Panc1 (cell line): ENCODE measurements around the gene DHRS7C. TPM values are rescaled to one million over a fixed set of nuclear protein-coding genes. Genes with fewer than 3 reads are reported as not detected.

ENCODE experiments used
- ATAC-seq: fragments of 200-7000 bp; cut with Tn5 transposase; 2 replicates; pipeline ENCODE4 v1.9.1; 2020; ENCODE audit warnings: mild to moderate bottlenecking, moderate library complexity
- BruUV-seq: library from RNA; stranded (reverse); fragments of 400-500 nt; replicated peaks from 2 replicates; lab custom pipeline; 2021; lab: Mats Ljungman, UMichigan
- CTCF ChIA-PET: fragments of 300-600 bp; sonication (Branson Sonifier 250); formaldehyde crosslinking; loops from one replicate; lab custom pipeline; 2022; ENCODE audit warnings: antibody characterized with exemption; lab: Charles Lee
- POLR2A ChIA-PET: fragments of 300-600 bp; sonication (Branson Sonifier 250); formaldehyde crosslinking; loops from one replicate; lab custom pipeline; 2022; ENCODE audit warnings: antibody characterized with exemption; lab: Charles Lee
- DNase-seq: peaks from one replicate; pipeline ENCODE4 v3.0.0-alpha.2; 2010; ENCODE audit warnings: low read depth, low spot score
- H3K27ac ChIP-seq: 2 replicates; pipeline ENCODE4 v1.5.1; 2011; ENCODE audit warnings: mild to moderate bottlenecking, low read length, inconsistent platforms
- H3K27me3 ChIP-seq: fragments of 200-500 bp; sonication (Bioruptor generic); 2 replicates; pipeline ENCODE4 v1.6.0; 2014; ENCODE audit warnings: low read length, inconsistent platforms; ENCODE audit not compliant: control insufficient read depth, insufficient read depth
- H3K36me3 ChIP-seq: fragments of 200-500 bp; sonication (Bioruptor generic); 2 replicates; pipeline ENCODE4 v1.5.1; 2014; ENCODE audit warnings: inconsistent platforms, mild to moderate bottlenecking, low read length, moderate library complexity; ENCODE audit not compliant: control insufficient read depth, insufficient read depth
- H3K4me1 ChIP-seq: 2 replicates; pipeline ENCODE4 v1.5.1; 2011; ENCODE audit warnings: inconsistent platforms, mild to moderate bottlenecking, low read length, moderate library complexity; ENCODE audit not compliant: control insufficient read depth, insufficient read depth
- H3K4me3 ChIP-seq, 2 experiments: 2 replicates each; pipeline ENCODE4 v1.5.1; 2011 to 2012; ENCODE audit warnings: low read depth in 2 of 2, low read length in 2 of 2, mild to moderate bottlenecking in 2 of 2, inconsistent platforms in 1 of 2, moderate library complexity in 1 of 2
- H3K9me3 ChIP-seq: fragments of 200-500 bp; sonication (Bioruptor generic); 2 replicates; pipeline ENCODE4 v1.5.1; 2014; ENCODE audit warnings: low read depth, mild to moderate bottlenecking, inconsistent platforms, low read length, moderate library complexity; ENCODE audit not compliant: control insufficient read depth, insufficient read depth
- POLR2AphosphoS5 ChIP-seq: IDR thresholded peaks from 2 replicates; pipeline ENCODE4 v1.6.1; 2012; ENCODE audit warnings: mild to moderate bottlenecking, low read depth, low read length, moderate library complexity
- SIN3A ChIP-seq: IDR thresholded peaks from 2 replicates; pipeline ENCODE4 v1.6.1; 2012; ENCODE audit warnings: low read depth, mild to moderate bottlenecking, low read length, moderate library complexity, borderline replicate concordance; ENCODE audit not compliant: insufficient read depth
- TCF7L2 ChIP-seq: IDR thresholded peaks from 2 replicates; pipeline ENCODE4 v1.6.1; 2011; ENCODE audit warnings: mild to moderate bottlenecking, low read depth, low read length, inconsistent platforms
- in situ Hi-C: cut with HindIII; loops from 2 replicates; pipeline ENCODE4 v1.10.0; 2016; ENCODE audit warnings: low sequenced_read_pairs, low pct_unique_long_range_greater_than_20kb
- intact Hi-C: fragments of 100-400 bp; cut with micrococcal nuclease; formaldehyde crosslinking; loops from one replicate; pipeline ENCODE4 v1.10.0; 2022; ENCODE audit not compliant: unreplicated experiment
- total RNA-seq: library from RNA; stranded (reverse); gene quantifications from one replicate; pipeline ENCODE4 v1.2.1, GENCODE V29; 2021; ENCODE audit not compliant: unreplicated experiment
- TF ChIP-seq, protein P1 (sequence below), 2 experiments: IDR thresholded peaks; 2 replicates each; pipeline ENCODE4 v1.6.1; 2011 to 2012; ENCODE audit warnings: low read depth in 2 of 2, control low read depth in 1 of 2, low read length in 1 of 2, mild to moderate bottlenecking in 1 of 2, moderate library complexity in 1 of 2; ENCODE audit not compliant: insufficient read depth in 1 of 2
- TF ChIP-seq, protein P2 (sequence below): fragments of 450-650 bp; IDR thresholded peaks from 2 replicates; pipeline ENCODE4 v1.5.1; 2017; ENCODE audit warnings: mild to moderate bottlenecking

DHRS7C gene
- total RNA-seq, 1 experiment from 2014 or later, result not detected

GRCh38 chr17:9828296-9829295 lies 37.2 kb upstream of the DHRS7C start:
- BruUV-seq, result no TSS peak
- H3K4me1 ChIP-seq, result no peaks in the 10 kb centered on the region
- 0 out of 2 replicates have a peak, but pooled peaks cover 2% of the 10 kb centered on the region for H3K27me3 ChIP-seq
- H3K27ac ChIP-seq, result no peak overlapping the region
- ChIA-PET CTCF (interaction anchor here (0.7 kb wide), 1 partner anchor 85 kb away, joined by 3 read pairs; no protein-coding TSS in a partner anchor), POLR2A (no interaction called here)
- in situ Hi-C loops (no loop called here), intact Hi-C loops (no loop called here)
- ATAC-seq (no peak), DNase-seq (no peak)
- no peak overlapping the region for H3K4me3 ChIP-seq
- H3K36me3 ChIP-seq, result no peaks in the 10 kb centered on the region
- TF ChIP-seq TCF7L2 (no peak), POLR2AphosphoS5 (no peak), SIN3A (no peak)
- TF ChIP-seq, protein P1, sequence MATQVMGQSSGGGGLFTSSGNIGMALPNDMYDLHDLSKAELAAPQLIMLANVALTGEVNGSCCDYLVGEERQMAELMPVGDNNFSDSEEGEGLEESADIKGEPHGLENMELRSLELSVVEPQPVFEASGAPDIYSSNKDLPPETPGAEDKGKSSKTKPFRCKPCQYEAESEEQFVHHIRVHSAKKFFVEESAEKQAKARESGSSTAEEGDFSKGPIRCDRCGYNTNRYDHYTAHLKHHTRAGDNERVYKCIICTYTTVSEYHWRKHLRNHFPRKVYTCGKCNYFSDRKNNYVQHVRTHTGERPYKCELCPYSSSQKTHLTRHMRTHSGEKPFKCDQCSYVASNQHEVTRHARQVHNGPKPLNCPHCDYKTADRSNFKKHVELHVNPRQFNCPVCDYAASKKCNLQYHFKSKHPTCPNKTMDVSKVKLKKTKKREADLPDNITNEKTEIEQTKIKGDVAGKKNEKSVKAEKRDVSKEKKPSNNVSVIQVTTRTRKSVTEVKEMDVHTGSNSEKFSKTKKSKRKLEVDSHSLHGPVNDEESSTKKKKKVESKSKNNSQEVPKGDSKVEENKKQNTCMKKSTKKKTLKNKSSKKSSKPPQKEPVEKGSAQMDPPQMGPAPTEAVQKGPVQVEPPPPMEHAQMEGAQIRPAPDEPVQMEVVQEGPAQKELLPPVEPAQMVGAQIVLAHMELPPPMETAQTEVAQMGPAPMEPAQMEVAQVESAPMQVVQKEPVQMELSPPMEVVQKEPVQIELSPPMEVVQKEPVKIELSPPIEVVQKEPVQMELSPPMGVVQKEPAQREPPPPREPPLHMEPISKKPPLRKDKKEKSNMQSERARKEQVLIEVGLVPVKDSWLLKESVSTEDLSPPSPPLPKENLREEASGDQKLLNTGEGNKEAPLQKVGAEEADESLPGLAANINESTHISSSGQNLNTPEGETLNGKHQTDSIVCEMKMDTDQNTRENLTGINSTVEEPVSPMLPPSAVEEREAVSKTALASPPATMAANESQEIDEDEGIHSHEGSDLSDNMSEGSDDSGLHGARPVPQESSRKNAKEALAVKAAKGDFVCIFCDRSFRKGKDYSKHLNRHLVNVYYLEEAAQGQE (IDR thresholded peaks at IDR 0.05; ENCODE audit: insufficient read depth in 1 of 2, low read depth in 2 of 2, low read length in 1 of 2), result no peak
- TF ChIP-seq, protein P2, sequence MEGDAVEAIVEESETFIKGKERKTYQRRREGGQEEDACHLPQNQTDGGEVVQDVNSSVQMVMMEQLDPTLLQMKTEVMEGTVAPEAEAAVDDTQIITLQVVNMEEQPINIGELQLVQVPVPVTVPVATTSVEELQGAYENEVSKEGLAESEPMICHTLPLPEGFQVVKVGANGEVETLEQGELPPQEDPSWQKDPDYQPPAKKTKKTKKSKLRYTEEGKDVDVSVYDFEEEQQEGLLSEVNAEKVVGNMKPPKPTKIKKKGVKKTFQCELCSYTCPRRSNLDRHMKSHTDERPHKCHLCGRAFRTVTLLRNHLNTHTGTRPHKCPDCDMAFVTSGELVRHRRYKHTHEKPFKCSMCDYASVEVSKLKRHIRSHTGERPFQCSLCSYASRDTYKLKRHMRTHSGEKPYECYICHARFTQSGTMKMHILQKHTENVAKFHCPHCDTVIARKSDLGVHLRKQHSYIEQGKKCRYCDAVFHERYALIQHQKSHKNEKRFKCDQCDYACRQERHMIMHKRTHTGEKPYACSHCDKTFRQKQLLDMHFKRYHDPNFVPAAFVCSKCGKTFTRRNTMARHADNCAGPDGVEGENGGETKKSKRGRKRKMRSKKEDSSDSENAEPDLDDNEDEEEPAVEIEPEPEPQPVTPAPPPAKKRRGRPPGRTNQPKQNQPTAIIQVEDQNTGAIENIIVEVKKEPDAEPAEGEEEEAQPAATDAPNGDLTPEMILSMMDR, result no peak
- no peaks in the 10 kb centered on the region for H3K9me3 ChIP-seq

GRCh38 chr17:9825641-9826150 lies 34.3 kb upstream of the DHRS7C start, which contains the start of gene GLP2R:
Gene GLP2R (plus strand): TSS chr17:9825924. CDS start chr17:9826064, 140 bp downstream.
- Histone ChIP-seq H3K27me3 (0 out of 2 replicates have a peak, but pooled peaks cover 2% of the 10 kb centered on the region), H3K4me3 (no peak within 1 kb of the TSS), H3K36me3 (no peaks in the 10 kb centered on the region), H3K4me1 (no peaks in the 10 kb centered on the region), H3K9me3 (no peaks in the 10 kb centered on the region), H3K27ac (no peak within 1 kb of the TSS)
- in situ Hi-C loops (no loop called here), intact Hi-C loops (no loop called here)
- TF ChIP-seq, protein P2, result no peak
- TF ChIP-seq, protein P1 (IDR thresholded peaks at IDR 0.05; ENCODE audit: insufficient read depth in 1 of 2, low read depth in 2 of 2, low read length in 1 of 2), result no peak
- TF ChIP-seq POLR2AphosphoS5 (no peak), SIN3A (no peak), TCF7L2 (no peak)
- ATAC-seq (no peak), DNase-seq (no peak)
- CTCF ChIA-PET, result no interaction called here
- POLR2A ChIA-PET, result no interaction called here
- no TSS peak for BruUV-seq
